AG04450 (cell line): Measurements from ENCODE around the gene TMC4. TPM values are rescaled to one million over a fixed set of nuclear protein-coding genes. Genes with fewer than 3 reads are reported as not detected.

Experiments used
- CTCF ChIA-PET: fragments of 300-600, 350-600 bp; formaldehyde crosslinking; extraction: SDS; loops from one replicate; lab custom pipeline; 2022; ENCODE audit warnings: antibody characterized with exemption, inconsistent platforms; lab: Charles Lee
- POLR2A ChIA-PET: fragments of 350-600 bp; formaldehyde crosslinking; extraction: SDS; loops from one replicate; lab custom pipeline; 2021; ENCODE audit warnings: antibody characterized with exemption, inconsistent platforms; lab: Yijun Ruan, JAX
- DNase-seq: peaks from one replicate; pipeline ENCODE4 v3.0.0-alpha.2; 2011; ENCODE audit warnings: low read depth, low spot score
- H3K27ac ChIP-seq: one replicate; pipeline ENCODE4 v1.5.1; 2012; ENCODE audit warnings: low read depth, low read length, control low read depth
- H3K27me3 ChIP-seq: one replicate; pipeline ENCODE4 v1.6.0; 2012; ENCODE audit warnings: low read length; ENCODE audit not compliant: control insufficient read depth, insufficient read depth
- H3K4me3 ChIP-seq: 2 replicates; pipeline ENCODE4 v1.5.1; 2011; ENCODE audit warnings: mild to moderate bottlenecking, low read depth, low read length, control low read depth
- H3K9me3 ChIP-seq: 2 replicates; pipeline ENCODE4 v1.5.1; 2012; ENCODE audit warnings: low read length; ENCODE audit not compliant: control insufficient read depth, insufficient read depth
- CTCF ChIP-seq: IDR thresholded peaks from 2 replicates; pipeline ENCODE4 v1.5.1; 2011; ENCODE audit warnings: low read depth, low read length, control low read depth, inconsistent platforms
- polyA plus RNA-seq: library from polyadenylated mRNA; depleted of rRNA; stranded (reverse); fragments of >200 nt; gene quantifications from 2 replicates; pipeline ENCODE4 v1.2.3, GENCODE V29; 2011

TMC4 gene
- polyA plus RNA-seq, 1 experiment, result 1.5 TPM

GRCh38 chr19:54152267-54152666, 20.7 kb downstream of the TMC4 start:
- Histone ChIP-seq H3K27ac (no peak overlapping the region), H3K27me3 (no peaks in the 10 kb centered on the region), H3K9me3 (no peaks in the 10 kb centered on the region), H3K4me3 (no peak overlapping the region)
- ChIA-PET POLR2A (no interaction called here), CTCF (no interaction called here)
- no peak for TF ChIP-seq CTCF
- DNase-seq, result no peak

GRCh38 chr19:54151362-54152035, 21.5 kb downstream of the TMC4 start:
- H3K9me3 ChIP-seq, result no peaks in the 10 kb centered on the region
- no peak overlapping the region for H3K4me3 ChIP-seq
- DNase-seq, result no peak
- no peaks in the 10 kb centered on the region for H3K27me3 ChIP-seq
- POLR2A ChIA-PET, result interaction anchor here (0.9 kb wide), 1 partner anchor 14 kb away, joined by 3 read pairs; the partner anchor contains the start of gene CNOT3
- TF ChIP-seq CTCF, result no peak
- CTCF ChIA-PET, result no interaction called here
- no peak overlapping the region for H3K27ac ChIP-seq

- ChIA-PET POLR2A (no interaction called here), CTCF (no interaction called here)
- Histone ChIP-seq H3K27me3 (no peaks in the 10 kb centered on the region), H3K9me3 (no peaks in the 10 kb centered on the region), H3K27ac (no peak overlapping the region), H3K4me3 (no peak overlapping the region)
- no peak for TF ChIP-seq CTCF
- DNase-seq, result no peak
These were observed 23.7 kb downstream of the TMC4 start for GRCh38 chr19:54149021-54149812.

- no peak for TF ChIP-seq CTCF
- Histone ChIP-seq H3K9me3 (no peaks in the 10 kb centered on the region), H3K4me3 (no peak overlapping the region), H3K27me3 (no peaks in the 10 kb centered on the region), H3K27ac (no peak overlapping the region)
- ChIA-PET CTCF (no interaction called here), POLR2A (interaction anchor here (1.2 kb wide), 1 partner anchor 11 kb away, joined by 5 read pairs; the partner anchor contains the start of gene CNOT3)
- no peak for DNase-seq
These were observed 24.8 kb downstream of the TMC4 start for GRCh38 chr19:54148158-54148557.

- ChIA-PET POLR2A (interaction anchor here (1.2 kb wide), 1 partner anchor 11 kb away, joined by 5 read pairs; the partner anchor contains the start of gene CNOT3), CTCF (no interaction called here)
- Histone ChIP-seq H3K27me3 (no peaks in the 10 kb centered on the region), H3K9me3 (no peaks in the 10 kb centered on the region), H3K27ac (no peak overlapping the region), H3K4me3 (no peak overlapping the region)
- DNase-seq, result no peak
- TF ChIP-seq CTCF, result no peak
These were observed 25.3 kb downstream of the TMC4 start for GRCh38 chr19:54147676-54148075.
